ENCODE measurements around the gene DTNA. TPM values are rescaled to one million over a fixed set of nuclear protein-coding genes. Genes with fewer than 3 reads are reported as not detected.

The DTNA gene
- total and polyA plus RNA-seq, 2 of the 8 experiments (the other 6 are each of a cell fraction or from before 2014, with no cell fraction given): 30.2 to 32.7 TPM

- TF ChIP-seq EGR1 (IDR thresholded peaks at IDR 0.05; ENCODE audit: borderline replicate concordance, low read depth, low read length): no peak
- no peak for TF ChIP-seq TCF12 (IDR thresholded peaks at IDR 0.05; ENCODE audit: low read depth, low read length)
- no peak for TF ChIP-seq POU5F1 (IDR thresholded peaks at IDR 0.05; ENCODE audit: low read depth, low read length)
Measured at GRCh38 chr18:34779112-34779511, 69.0 kb downstream of the DTNA start (continued).
